NCI-H774 (cell line): ENCODE results near the gene CENPB.
"Not testable (repeated sequence)": the region's sequence is repeated elsewhere in the genome, so short reads cannot be mapped to it uniquely, and the experiment has no call there.

Experiments
- DNase-seq: peaks from one replicate; lab custom pipeline; 2025; lab: John Stamatoyannopoulos, UW

CENPB gene

GRCh38 chr20:3811467-3812258, 25.1 kb upstream of the CENPB start:
- peak; percentile 92 for DNase-seq

DNA sequence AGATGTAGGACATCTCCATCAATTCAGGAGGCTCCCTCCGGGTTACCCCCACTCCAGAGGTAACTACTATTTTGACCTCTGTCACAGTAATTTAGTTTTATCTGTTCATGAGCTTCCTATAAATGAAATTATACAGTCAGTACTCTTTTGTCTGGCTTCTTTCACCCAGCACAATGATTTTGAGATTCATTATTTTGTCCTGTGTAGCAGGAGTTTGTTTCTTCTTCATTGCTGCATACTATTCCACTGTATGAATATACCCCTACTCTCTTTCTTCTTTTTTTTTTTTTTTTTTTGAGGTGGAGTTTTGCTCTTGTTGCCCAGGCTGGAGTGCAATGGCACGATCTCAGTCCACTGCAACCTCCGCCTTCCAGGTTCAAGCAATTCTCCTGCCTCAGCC, 22.0 kb upstream of the CENPB start:
- DNase-seq = no peak

GRCh38 chr20:3804781-3805180, 18.2 kb upstream of the CENPB start:
- DNase-seq = no peak

GRCh38 chr20:3804254-3804751, 17.8 kb upstream of the CENPB start:
- no peak for DNase-seq

GRCh38 chr20:3803854-3804253, 17.3 kb upstream of the CENPB start:
- DNase-seq = no peak

- no peak for DNase-seq
Observed at GRCh38 chr20:3803289-3803688, 16.7 kb upstream of the CENPB start.

DNA sequence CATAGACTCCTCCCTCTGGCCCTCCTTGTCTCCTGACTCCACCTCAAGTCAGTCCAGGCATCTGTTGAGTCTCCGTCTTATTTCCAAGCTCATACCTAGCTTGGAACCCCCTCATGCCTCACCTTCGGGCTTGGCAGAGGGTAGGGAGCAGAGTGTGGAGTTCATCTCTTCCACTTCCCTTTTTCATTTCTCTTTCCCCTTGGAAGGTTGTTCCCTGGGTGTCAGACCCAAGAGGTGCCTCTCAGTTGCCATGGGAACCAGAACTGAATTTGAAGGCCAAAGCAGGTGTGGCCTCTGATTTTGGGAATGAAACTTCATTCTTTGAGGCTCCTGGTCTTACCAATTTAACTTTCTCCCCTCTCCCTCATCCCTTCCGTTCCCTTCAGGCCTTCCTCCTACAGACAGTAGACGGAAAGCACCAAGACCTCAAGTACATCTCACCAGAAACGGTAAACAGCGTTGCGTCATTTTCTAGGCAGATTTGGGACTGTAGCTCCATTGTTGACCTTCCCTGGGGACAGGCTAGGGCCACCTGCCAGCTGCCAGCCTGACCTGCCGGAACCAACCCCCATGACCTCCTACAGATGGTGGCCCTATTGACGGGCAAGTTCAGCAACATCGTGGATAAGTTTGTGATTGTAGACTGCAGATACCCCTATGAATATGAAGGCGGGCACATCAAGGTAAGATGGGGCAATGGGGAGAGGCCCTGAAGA, 16.1 kb upstream of the CENPB start:
- DNase-seq = no peak

GRCh38 chr20:3801846-3802245, 15.3 kb upstream of the CENPB start:
- no peak for DNase-seq

DNA sequence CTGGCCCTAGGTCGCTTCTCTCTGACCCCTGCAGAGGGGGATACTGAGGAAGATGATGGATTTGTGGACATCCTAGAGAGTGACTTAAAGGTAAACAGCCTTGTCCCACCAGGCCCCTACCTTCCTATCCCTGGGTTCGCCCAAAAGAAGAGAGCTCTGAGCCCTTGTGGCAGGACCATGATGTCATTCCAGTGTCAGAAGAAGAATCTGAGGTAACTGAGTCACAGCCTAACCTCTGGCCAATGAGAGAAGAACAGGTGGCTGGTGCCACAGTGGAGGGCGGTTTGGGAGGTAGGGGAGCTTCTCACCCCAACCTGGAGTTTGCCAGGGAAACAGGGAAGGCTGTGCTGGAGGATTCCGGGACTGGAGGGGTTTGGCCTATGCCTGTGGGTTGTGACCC, 14.8 kb upstream of the CENPB start:
- DNase-seq = no peak

GRCh38 chr20:3800878-3801260, 14.3 kb upstream of the CENPB start:
- no peak for DNase-seq

- no peak for DNase-seq
Observed at GRCh38 chr20:3800256-3800877, 13.8 kb upstream of the CENPB start.

GRCh38 chr20:3798908-3799248, 12.3 kb upstream of the CENPB start:
- no peak for DNase-seq

DNA sequence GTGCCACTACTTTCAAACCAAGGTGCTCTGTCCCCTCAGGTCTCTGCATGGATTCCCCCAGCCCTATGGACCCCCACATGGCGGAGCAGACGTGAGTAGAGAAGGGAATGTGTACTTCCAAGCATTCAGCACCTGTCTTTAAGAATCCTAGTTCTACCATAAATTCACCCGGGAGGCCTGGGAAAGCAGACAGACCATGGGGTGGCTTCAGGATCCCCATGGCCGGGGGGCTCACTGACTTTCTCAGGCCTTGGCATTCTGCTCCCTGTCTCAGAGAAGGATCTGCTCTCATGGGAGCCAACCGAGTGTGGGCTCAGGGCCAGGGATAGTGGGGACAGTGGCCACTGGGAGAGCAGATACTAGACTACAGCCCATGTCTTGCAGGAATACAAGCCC, 11.8 kb upstream of the CENPB start:
- DNase-seq = no peak

DNA sequence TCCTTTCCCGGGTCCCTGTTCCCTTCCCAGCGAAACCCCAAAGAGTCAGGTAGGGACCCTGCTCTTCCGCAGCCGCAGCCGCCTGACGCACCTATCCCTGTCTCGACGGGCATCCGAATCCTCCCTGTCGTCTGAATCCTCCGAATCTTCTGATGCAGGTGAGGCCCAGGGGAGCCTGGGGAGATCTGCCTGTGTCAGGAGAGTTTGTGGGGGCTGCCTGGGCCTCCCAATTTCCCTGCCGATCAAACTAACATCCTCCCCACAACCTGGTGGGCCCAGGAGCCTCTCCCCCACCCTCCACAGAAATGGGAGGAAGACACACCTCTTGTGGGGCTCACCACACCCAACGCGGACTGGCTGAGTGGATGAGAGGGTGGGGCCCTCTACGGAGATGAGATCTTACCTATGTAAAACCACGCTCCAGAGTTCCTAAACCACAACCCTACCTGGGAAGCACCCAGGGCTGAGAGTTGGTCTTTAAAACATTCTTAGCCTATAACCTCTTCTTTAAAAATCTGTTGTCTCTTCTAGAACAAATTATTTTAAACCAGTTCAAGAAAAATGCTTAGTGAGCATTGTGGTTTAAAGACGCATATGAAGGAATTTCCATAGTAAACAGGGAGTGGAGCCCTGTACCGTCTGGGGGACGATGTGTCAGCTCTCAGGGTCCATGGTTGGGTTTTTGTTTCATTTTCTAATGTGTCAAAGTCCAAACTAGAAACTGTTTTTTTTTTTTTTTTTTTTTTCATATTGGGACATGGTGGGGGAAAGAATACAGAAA, 11.2 kb upstream of the CENPB start:
- no peak for DNase-seq

GRCh38 chr20:3797226-3797545, 10.6 kb upstream of the CENPB start:
- DNase-seq = no peak

- no peak for DNase-seq
Observed at GRCh38 chr20:3796477-3797225, 10.1 kb upstream of the CENPB start.

DNA sequence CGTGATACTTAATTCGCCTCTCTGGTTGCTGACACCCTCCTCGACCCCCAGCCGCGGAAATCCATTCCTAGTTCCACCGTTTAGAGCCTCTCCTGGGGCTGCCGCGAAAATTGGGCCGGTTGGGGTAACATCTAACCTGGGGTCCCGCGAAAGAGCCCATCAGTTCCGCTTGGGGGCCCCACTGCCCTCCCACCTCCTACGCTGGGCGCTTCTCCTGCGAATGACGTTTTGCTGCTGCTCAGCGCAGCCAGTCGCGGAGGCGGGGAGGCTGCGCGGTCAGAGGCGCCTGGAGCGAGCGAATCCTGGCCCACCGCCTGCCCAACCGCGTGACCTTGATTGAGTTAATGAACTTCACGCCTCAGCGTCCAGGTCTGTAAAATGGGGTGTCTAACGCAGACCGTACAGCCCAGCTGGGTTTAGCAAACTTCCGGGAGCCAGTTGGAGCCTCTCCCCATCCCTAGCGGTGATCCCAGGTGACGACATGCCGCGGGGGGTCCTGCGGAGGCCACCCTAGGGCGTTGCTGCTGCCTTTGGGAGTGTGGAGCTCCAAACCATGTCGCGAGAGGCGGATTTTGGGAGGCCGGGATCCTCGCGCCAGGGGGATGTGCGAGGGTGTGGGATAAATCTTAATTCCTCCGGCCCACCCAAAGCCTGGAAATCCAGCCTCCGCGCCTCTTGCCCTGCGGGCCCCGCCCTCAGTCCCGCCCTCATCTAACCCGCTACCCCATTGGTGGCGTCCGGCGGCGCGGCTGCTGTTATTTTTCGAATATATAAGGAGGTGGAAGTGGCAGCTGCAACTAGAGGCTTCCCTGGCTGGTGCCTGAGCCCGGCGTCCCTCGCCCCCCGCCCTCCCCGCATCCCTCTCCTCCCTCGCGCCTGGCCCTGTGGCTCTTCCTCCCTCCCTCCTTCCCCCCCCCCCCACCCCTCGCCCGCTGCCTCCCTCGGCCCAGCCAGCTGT, 9.2 kb upstream of the CENPB start, which contains the start of gene CDC25B:
Gene CDC25B (plus strand): TSS at position 800 of the 958 bp plus-strand sequence. CDS start 222 bp downstream, outside the sequence.
- peak; percentile 90 for DNase-seq

DNA sequence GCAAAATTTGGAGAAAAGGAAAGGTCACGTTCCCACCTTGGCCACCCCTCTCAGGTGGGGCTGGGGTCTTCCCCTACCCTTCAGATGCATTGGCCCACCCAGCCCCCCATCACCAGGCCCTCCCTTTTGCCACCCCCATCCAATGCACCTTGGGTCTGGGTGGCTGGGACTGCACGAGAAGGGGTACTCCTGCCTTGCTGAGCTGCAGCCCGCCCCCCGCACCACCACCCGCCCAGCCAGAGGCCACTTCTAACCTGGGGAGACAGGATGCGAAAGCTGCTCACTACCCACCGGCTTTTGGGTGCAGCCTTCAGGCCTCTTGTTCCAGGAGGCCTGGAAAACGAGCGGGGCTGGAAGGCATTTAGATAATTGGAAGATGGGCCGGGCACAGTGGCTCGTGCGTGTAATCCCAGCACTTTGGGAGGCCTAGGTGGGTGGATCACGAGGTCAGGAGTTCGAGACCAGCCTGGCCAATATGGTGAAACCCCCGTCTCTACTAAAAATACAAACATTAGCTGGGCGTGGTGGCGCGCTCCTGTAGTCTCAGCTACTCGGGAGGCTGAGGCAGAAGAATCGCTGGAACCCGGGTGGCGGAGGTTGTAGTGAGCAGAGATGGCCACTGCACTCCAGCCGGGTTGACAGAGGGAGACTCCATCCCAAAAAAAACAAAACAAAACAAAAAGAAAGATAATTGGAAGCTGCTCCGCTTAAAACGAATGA, 8.3 kb upstream of the CENPB start:
- DNase-seq = no peak

DNA sequence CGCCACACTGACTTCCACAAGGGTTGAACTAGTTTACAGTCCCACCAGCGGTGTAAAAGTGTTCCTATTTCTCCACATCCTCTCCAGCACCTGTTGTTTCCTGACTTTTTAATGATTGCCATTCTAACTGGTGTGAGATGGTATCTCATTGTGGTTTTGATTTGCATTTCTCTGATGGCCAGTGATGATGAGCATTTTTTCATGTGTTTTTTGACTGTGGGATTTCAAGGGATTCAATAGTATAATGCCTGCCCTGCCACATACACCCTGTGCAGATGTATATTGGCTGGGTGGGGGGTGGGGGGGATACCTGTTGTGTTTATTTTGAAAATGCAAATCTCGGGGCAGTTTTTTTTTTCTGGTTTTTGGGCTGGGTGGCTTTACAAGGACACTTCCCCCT, 7.6 kb upstream of the CENPB start:
- DNase-seq = not testable (repeated sequence)

DNA sequence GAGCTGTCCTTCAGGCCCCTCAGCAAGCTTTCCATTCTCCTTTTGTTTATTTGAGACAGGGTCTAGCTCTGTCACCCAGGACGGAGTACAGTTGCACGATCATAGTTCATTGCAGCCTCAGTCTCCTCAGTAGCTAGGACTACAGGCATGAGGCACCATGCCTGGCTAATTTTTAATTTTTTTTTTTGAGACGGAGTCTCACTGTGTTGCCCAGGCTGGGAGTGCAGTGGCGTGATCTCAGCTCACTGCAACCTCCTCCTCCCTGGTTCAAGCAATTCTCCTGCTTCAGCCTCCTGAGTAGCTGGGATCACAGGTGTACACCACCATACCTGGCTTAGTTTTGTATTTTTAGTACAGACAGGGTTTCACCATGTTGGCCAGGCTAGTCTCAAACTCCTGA, 2.7 kb upstream of the CENPB start:
- DNase-seq = not testable (repeated sequence)
